PFSK-1 (cell line): ENCODE data around the gene MITD1.

Experiments used
- FOXP2 ChIP-seq: optimal IDR thresholded peaks from 2 replicates; pipeline ENCODE3; 2011; ENCODE audit warnings: borderline replicate concordance, control low read depth, inconsistent platforms; ENCODE audit not compliant: insufficient read depth; ENCODE audit errors: extremely low read length, extremely low read depth
- REST ChIP-seq, 2 experiments: IDR thresholded peaks; 2 replicates each; pipeline versions ENCODE4 v1.6.1 to v1.8.0; 2011 to 2012; ENCODE audit warnings: low read depth in 2 of 2, low read length in 2 of 2, control low read depth in 1 of 2, inconsistent platforms in 1 of 2, mild to moderate bottlenecking in 1 of 2, moderate library complexity in 1 of 2; ENCODE audit not compliant: insufficient read depth in 1 of 2
- TAF1 ChIP-seq: IDR thresholded peaks from 2 replicates; pipeline ENCODE4 v1.6.1; 2012; ENCODE audit warnings: low read length, control low read depth, borderline replicate concordance; ENCODE audit not compliant: insufficient read depth

- no peak for TF ChIP-seq REST (IDR thresholded peaks at IDR 0.05; ENCODE audit: insufficient read depth in 1 of 2, low read depth in 2 of 2, low read length in 2 of 2)
- no peak for TF ChIP-seq TAF1
- TF ChIP-seq FOXP2: no peak
Observed at GRCh38 chr2:99188357-99188756, 7.5 kb upstream of the MITD1 start.
